ES-I3 (cell line): Measurements from ENCODE around the gene FOXO6.

Source experiments
- H3K36me3 ChIP-seq: 2 replicates; pipeline ENCODE4 v1.6.1; 2013; ENCODE audit warnings: mild to moderate bottlenecking, low read length, control low read depth, moderate library complexity; ENCODE audit not compliant: insufficient read depth
- H3K4me1 ChIP-seq: 2 replicates; pipeline ENCODE4 v1.6.1; 2013; ENCODE audit warnings: mild to moderate bottlenecking, control low read depth, low read length; ENCODE audit not compliant: insufficient read depth
- H3K9ac ChIP-seq: 2 replicates; pipeline ENCODE4 v1.6.1; 2013; ENCODE audit warnings: low read depth, mild to moderate bottlenecking, low read length, moderate library complexity
- H3K9me3 ChIP-seq: 2 replicates; pipeline ENCODE4 v1.6.1; 2013; ENCODE audit warnings: mild to moderate bottlenecking, low read length, moderate library complexity; ENCODE audit not compliant: control insufficient read depth, insufficient read depth

Gene FOXO6

DNA sequence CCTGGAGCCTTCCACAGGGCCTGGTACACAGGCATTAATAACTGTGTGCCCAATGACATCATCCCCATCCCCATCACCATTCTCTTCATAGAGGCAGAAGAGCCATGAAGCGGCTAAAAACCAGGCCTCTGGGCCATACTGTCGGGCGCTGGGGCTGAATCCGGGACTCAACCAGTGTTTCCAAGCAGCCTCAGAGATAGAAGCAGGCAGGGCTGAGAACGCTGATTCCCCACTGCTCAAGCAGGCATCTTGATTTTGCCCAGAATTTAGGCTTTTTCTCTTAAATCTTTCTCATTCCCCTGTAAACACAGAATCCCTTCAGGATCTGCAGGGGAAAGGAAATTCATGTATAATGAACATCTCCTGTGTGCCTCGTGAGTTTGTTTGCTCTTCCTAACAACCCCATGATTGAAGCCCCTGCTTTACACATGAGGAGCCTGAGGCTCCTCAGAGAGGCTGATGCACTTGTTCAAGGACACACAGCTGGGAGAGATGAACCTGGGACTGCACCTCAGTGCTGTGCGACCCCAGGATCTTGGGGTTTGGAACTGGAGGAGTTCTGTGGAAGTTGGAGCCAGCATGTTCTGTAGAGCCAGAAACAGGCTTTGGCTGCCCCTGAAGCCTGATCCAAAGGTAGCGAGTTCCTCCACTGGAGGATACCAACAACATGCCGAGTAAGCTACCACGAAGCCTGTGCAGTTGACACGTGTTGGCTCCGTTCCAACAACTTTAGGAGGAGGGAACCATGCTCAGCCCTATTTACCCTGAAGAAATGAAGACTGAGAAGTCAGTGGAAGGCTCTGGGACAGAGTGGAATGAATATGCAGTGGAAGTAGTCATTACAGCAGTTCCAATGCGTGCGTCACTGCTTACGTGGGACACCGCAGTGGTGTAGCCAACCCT lies 67.8 kb downstream of the FOXO6 start:
- peaks cover 9% of the 10 kb centered on the region; the same call in 1 of the 2 replicates for H3K4me1 ChIP-seq

DNA sequence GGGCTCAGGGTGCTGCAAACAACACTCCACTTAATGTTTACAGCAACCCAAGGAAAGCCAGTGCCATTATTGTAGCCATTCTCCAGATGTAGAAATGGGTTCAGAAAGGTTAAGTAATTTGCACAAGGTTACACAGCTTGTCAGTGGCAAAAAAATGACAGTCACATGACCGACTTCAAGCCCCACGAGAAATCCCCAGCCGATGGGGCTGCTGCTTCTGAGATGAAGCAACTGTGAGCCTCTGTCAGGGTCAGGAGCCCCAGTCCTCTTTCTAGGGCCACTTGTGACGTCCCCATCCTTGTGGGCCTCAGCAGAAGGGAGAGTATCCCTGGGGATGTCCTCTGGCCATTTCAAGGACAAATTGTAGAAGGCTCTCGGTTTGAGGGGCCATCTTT lies 68.4 kb downstream of the FOXO6 start:
- Histone ChIP-seq H3K9me3 (no peaks in the 10 kb centered on the region), H3K9ac (no peak overlapping the region), H3K4me1 (peaks cover 9% of the 10 kb centered on the region; the same call in 1 of the 2 replicates), H3K36me3 (no peaks in the 10 kb centered on the region)

More for the DNA sequence above, 67.8 kb downstream of the FOXO6 start:
- no peaks in the 10 kb centered on the region for H3K9me3 ChIP-seq
- no peak overlapping the region for H3K9ac ChIP-seq
- no peaks in the 10 kb centered on the region for H3K36me3 ChIP-seq

DNA sequence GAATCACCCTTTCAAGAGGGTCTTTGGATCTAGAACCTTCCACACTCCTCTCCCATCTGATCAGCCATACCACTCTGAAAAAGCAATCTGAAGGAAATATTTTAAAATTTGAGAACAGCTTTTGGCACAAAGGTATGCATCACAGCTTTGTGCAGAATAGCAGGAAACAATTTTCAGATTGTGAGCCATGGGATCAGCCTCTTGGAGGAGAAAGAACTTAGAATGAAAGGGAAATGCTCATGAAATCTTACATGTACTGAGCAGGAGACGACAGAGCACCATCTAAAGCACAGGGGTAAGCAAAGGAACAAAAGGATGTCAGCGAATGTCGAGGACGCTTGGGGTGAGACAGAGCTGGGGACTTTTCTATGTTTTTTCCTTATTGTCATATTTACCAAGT lies 68.8 kb downstream of the FOXO6 start:
- Histone ChIP-seq H3K9me3 (no peaks in the 10 kb centered on the region), H3K36me3 (no peaks in the 10 kb centered on the region), H3K4me1 (peaks cover 9% of the 10 kb centered on the region; the same call in 1 of the 2 replicates), H3K9ac (no peak overlapping the region)

DNA sequence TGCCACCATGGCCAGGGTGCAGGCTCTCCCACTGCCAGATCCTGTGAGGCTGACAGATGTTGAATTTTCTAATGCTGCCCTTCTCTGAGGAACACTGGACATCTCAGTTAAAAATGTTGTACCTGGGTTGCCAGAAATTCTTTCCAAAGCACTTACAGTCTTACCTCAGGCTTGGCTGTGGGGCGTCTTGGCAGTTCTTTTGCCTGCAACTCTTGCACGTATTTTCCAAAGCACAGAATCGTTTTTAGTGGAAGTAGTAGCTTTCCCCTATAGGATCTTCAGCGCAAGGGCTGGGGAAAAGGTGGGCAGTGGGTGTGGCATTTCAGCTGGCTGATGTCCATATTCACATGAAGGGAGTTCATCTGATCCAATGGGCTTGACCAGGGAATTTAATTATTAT lies 69.3 kb downstream of the FOXO6 start:
- peaks cover 9% of the 10 kb centered on the region; the same call in 1 of the 2 replicates for H3K4me1 ChIP-seq
- no peak overlapping the region for H3K9ac ChIP-seq
- no peaks in the 10 kb centered on the region for H3K36me3 ChIP-seq
- no peaks in the 10 kb centered on the region for H3K9me3 ChIP-seq

DNA sequence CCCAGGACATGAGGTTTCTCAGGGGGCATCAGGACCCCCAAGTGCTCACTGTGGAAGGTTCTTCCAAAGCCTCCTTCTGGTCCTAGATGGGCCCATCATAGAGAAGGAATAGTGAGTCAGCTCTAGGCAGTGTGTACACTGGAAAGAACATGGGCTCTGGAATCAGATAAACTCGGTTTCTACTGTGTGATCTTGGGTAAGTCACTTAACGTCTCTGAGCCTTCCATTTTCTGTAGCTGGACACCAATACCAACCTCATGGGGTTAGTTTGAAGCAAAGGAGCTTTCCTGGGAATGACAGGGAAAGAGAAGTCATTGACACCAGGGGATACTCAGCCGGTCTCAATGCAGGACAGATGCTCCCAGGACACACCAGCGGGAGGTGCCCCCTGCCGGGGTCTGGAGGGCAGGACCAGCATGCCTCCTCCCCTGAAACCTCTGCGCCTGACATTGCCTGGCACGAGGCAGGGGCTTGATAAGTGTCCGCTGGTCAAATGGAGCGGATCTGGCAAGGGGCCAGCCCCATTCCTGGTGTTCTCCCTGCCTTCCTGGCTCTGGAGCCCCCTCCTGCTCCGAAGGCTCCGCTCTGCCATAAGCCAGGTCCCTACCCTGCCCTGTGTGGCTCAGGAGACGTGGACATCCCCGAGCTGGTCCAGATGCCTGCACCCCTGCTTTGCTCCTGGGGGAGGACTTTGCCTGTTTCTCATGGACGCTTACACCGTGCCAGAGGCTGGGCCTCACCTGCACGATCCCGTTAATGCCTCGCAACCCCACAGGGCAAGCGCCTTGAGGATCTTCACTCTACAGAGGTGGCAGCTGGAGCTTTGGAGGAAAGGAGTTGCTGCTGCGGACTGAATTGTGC lies 70.5 kb downstream of the FOXO6 start:
- Histone ChIP-seq H3K4me1 (peaks cover 18% of the 10 kb centered on the region; the same call in 1 of the 2 replicates), H3K9ac (no peak overlapping the region), H3K9me3 (no peaks in the 10 kb centered on the region), H3K36me3 (no peaks in the 10 kb centered on the region)
